GM12864 (cell line): Measurements from ENCODE around the gene NAGK.
"Not testable (repeated sequence)": the region's sequence is repeated elsewhere in the genome, so short reads cannot be mapped to it uniquely, and the experiment has no call there.

ENCODE experiments used
- DNase-seq: peaks from one replicate; pipeline ENCODE4 v3.0.0-alpha.2; 2011; ENCODE audit warnings: low read depth
- H3K4me3 ChIP-seq: 2 replicates; pipeline ENCODE4 v1.5.1; 2011; ENCODE audit warnings: mild to moderate bottlenecking, low read depth, low read length, control low read depth
- TF ChIP-seq, protein P1 (sequence below): IDR thresholded peaks from 2 replicates; pipeline ENCODE4 v1.5.1; 2011; ENCODE audit warnings: low read depth, mild to moderate bottlenecking, moderate library complexity, low read length, control low read depth, inconsistent platforms; ENCODE audit errors: missing control alignments

Gene NAGK

GRCh38 chr2:71045865-71046548 lies 22.4 kb upstream of the NAGK start:
- no peak overlapping the region for H3K4me3 ChIP-seq
- TF ChIP-seq, protein P1, sequence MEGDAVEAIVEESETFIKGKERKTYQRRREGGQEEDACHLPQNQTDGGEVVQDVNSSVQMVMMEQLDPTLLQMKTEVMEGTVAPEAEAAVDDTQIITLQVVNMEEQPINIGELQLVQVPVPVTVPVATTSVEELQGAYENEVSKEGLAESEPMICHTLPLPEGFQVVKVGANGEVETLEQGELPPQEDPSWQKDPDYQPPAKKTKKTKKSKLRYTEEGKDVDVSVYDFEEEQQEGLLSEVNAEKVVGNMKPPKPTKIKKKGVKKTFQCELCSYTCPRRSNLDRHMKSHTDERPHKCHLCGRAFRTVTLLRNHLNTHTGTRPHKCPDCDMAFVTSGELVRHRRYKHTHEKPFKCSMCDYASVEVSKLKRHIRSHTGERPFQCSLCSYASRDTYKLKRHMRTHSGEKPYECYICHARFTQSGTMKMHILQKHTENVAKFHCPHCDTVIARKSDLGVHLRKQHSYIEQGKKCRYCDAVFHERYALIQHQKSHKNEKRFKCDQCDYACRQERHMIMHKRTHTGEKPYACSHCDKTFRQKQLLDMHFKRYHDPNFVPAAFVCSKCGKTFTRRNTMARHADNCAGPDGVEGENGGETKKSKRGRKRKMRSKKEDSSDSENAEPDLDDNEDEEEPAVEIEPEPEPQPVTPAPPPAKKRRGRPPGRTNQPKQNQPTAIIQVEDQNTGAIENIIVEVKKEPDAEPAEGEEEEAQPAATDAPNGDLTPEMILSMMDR = no peak
- no peak for DNase-seq

DNA sequence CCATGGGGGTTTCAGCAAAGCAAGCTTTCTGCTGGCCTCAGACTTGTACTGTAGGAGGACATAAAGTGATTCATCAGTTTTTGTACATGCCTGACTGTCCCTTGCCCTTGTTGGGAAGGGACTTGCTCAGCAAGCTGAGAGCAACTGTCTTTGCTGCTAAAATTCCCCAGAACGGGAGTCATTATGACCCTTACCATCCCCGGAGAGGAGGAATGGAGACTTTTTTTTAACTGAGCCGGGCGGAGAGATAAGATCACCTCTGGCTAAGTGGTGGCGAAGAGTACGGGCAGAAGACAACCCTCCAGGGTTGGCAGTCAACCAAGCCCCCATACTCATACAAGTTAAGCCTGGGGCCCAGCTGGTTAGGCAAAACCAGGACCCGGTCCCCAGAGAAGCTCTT lies 20.4 kb upstream of the NAGK start:
- TF ChIP-seq, protein P1 = no peak
- H3K4me3 ChIP-seq = no peak overlapping the region
- DNase-seq = no peak

DNA sequence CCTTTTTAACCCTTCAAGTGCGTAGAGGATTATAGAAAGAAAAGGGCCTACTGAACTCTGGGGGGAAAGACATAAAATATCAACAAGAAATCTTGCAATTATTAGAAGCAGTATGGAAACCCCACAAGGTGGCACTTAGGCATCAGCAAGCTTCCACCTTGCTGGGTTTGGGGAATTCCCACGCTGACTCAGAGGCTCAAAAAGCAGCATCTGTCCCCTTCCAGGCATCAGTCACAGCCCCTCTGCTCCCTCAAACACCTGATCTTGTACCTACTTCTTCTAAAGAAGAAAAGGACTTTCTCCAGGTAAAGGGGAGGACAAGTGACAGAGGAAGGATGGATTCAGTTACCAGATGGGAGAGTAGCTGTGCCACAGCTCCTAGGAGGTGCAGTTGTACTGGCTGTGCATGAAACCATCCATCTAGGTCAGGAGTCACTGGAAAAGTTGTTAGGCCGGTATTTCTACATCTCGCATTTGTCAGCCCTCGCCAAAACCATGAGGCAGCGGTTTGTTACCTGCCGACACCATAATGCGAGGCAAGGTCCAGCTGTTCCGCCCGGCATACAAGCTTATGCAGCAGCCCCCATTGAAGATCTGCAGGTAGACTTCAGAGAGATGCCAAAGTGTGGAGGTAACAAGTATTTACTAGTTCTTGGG lies 18.6 kb upstream of the NAGK start:
- TF ChIP-seq, protein P1 = peak; percentile 27
- not testable (repeated sequence) for H3K4me3 ChIP-seq, DNase-seq

GRCh38 chr2:71055206-71055740 lies 13.2 kb upstream of the NAGK start:
- not testable (repeated sequence) for DNase-seq, H3K4me3 ChIP-seq

DNA sequence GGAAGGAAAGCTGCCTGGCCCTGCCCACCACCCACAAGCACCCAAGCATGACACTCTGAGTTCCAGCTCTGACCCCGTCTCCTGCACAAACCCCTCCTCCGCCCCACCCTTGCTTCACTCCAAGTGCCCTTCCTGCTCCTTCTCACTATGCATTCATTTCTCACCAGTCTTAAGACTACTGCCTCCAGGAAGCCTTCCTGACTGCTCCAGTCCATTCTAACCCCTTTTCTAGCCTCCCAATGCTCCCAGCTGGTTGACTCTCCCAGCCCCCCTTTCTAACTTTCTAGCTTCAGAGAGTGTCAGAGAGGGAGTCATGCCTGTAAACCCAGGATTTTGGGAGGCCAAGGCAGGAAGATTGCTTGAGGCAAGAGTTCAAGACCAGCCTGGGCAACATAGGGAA lies 8.2 kb upstream of the NAGK start:
- TF ChIP-seq, protein P1 = no peak
- no peak overlapping the region for H3K4me3 ChIP-seq
- DNase-seq = no peak

DNA sequence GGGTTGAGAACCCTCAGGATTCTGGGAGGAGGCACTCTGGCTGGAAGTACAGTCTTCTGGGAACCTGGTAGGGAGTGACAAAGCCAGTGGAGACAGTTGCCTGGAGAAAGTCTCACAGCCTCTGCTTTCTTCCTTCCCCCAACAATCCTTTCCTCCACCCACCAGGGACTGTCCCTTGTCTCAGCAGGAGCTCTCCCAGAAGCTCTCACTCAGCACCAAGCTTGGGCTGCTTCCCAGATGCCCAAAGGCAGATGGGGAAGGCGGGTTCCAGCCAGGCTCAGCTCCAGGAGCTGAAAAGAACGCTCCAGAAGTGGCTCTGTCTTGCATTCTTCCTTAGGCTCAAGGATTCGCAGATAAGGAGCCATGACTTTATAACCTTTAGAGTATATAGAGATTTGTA lies 7.6 kb upstream of the NAGK start:
- DNase-seq = no peak
- no peak overlapping the region for H3K4me3 ChIP-seq
- TF ChIP-seq, protein P1 = no peak

DNA sequence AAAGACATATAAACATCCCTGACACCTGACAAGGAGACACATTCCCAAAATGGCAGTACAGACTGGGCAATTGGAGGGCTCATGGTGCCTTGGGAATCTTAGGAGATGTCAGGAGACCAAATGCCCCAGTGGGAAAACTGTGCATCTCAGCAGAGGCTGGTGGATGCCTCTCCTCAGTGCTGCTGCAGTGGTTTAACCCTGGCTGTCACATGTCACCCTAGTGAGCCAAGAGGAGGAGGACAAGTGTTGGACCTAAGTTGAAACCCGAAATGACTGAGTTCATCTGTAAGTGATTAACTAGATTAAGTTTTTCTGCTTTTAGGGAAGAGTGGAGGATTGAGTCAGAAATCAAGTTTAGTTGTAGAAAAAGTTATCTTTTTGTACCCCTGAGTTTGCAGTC lies 5.2 kb upstream of the NAGK start:
- no peak overlapping the region for H3K4me3 ChIP-seq
- TF ChIP-seq, protein P1 = no peak
- no peak for DNase-seq
